ENCODE results near the gene DENND1B.

Gene DENND1B

DNA sequence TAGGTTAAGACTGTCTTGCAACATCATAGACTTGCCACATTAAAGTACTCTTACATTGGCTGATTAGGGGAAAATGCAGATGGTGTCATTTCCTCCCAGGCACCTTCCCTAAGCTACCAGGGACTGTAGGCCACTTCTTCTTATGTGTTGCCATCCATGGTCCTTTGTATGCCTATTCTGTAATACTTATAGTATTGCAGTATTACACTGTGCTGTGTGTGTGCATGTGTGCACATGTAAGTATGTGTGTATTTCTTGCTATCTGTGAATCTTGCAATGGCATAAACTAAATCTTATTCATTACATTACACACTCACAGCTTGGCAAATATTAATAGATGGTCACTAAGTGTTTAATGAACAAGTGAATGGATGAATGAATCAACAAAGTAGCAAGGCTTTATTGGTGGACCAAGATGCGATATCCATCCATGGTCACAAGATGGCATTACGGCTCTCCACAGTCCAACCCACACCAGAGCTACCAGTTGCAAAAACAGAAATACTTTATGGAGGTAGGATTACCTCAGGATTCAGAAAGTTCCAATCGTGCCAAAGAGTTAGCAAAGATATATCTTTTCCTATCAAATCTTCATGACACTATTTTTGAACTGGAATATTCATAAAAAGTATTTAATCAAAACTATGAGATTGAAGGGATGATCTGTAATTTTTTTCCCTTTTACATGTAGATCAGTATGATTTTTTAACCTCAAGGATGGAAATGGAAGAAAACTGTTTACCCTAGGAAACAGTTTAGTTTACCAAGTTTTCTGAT lies 160.2 kb downstream of the DENND1B start:
- no peak overlapping the region for H3K4me3 ChIP-seq (ENCODE audit: low read length)
- no peaks in the 10 kb centered on the region for H3K9me3 ChIP-seq (ENCODE audit: control insufficient read depth, insufficient read depth, low read length)
- no peaks in the 10 kb centered on the region for H3K27me3 ChIP-seq (ENCODE audit: control insufficient read depth, insufficient read depth, low read length)
- peak; percentile 18 for DNase-seq (ENCODE audit: low read depth, low spot score)
- H3K36me3 ChIP-seq (ENCODE audit: control insufficient read depth, insufficient read depth, low read length) = no peaks in the 10 kb centered on the region
- H3K4me1 ChIP-seq (ENCODE audit: control insufficient read depth, insufficient read depth, low read length) = no peaks in the 10 kb centered on the region
- no peak overlapping the region for H3K27ac ChIP-seq (ENCODE audit: low read length)
- WGBS (ENCODE audit: insufficient coverage, insufficient read length) = no CpG with 5 or more reads among the region's 3 CpGs

DNA sequence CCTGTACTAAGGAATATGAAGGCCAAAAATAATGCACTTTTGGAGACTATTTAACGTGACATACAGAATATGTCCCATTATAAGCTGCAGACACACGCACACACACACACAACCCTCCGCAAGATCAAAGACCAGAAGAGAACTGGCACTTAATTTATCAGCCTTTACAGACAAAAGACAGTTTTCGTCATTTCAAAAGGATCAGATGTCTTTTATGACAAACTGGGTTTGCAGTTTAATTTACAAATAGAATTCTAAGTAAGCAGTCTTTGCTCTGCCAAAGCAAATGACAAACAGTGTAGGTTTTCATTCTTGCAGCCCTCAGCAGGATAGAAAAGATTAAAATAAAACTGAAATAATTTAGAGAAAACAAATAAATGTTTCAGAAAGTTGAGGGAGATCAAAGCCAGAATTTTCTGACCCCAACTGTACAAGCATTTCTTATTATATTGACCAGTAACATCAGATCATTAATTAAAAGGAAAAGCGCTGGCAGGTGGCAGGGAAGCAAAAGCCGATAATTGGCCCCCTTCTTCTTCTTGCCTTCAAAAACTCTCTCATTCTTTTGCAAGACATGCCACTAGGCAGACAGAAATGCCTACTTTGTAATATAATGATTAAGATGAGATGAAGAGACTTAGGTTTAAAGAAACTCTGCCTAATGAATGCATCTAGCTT lies 169.0 kb downstream of the DENND1B start:
- no peak overlapping the region for H3K27ac ChIP-seq (ENCODE audit: low read length)
- WGBS (ENCODE audit: insufficient coverage, insufficient read length) = no CpG with 5 or more reads among the region's 6 CpGs
- H3K36me3 ChIP-seq (ENCODE audit: control insufficient read depth, insufficient read depth, low read length) = no peaks in the 10 kb centered on the region
- no peaks in the 10 kb centered on the region for H3K9me3 ChIP-seq (ENCODE audit: control insufficient read depth, insufficient read depth, low read length)
- DNase-seq (ENCODE audit: low read depth, low spot score) = no peak
- no peaks in the 10 kb centered on the region for H3K27me3 ChIP-seq (ENCODE audit: control insufficient read depth, insufficient read depth, low read length)
- no peak overlapping the region for H3K4me3 ChIP-seq (ENCODE audit: low read length)
- no peaks in the 10 kb centered on the region for H3K4me1 ChIP-seq (ENCODE audit: control insufficient read depth, insufficient read depth, low read length)

DNA sequence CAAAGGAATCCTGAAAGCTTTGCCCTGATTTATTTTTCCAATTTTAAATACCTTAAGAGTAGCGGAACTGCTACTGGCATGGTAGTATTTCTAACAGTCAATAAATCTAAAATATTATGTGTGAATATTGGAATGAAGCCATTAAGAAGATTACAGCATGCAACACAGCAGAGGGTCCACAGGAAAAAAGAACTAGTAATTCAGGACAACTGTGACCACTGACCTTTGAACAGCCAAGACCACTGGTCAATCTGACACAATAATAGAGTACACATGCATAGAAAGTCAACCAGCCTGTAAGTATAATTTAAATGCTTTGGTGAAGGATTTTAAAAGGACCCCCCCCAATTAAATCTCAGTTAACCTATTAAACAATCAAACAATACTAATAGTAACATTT lies 171.0 kb downstream of the DENND1B start:
- H3K4me1 ChIP-seq (ENCODE audit: control insufficient read depth, insufficient read depth, low read length) = no peaks in the 10 kb centered on the region
- no peak for DNase-seq (ENCODE audit: low read depth, low spot score)
- no peaks in the 10 kb centered on the region for H3K27me3 ChIP-seq (ENCODE audit: control insufficient read depth, insufficient read depth, low read length)
- no peak overlapping the region for H3K27ac ChIP-seq (ENCODE audit: low read length)
- no peak overlapping the region for H3K4me3 ChIP-seq (ENCODE audit: low read length)
- no peaks in the 10 kb centered on the region for H3K9me3 ChIP-seq (ENCODE audit: control insufficient read depth, insufficient read depth, low read length)
- WGBS (ENCODE audit: insufficient coverage, insufficient read length) = no CpG with 5 or more reads among the region's 1 CpG
- no peaks in the 10 kb centered on the region for H3K36me3 ChIP-seq (ENCODE audit: control insufficient read depth, insufficient read depth, low read length)

DNA sequence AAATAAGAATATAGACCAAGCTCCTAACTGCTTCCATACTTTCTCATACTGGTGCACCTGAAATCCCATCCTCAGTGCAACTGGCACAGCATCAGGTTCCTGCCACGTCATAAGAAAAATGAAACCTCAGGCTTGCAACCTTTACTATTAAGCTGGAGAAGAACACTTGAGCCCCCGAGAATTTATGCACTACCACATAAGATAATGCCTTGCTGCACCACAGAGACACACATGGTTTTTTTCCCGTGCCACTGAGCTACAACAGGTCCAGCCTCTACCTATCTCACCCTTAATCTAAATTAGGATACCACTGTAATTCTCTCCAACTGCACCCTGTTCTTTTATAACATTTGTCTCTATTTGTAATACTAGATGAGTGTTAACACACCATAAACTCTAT lies 174.5 kb downstream of the DENND1B start:
- no CpG with 5 or more reads among the region's 3 CpGs for WGBS (ENCODE audit: insufficient coverage, insufficient read length)
- Histone ChIP-seq H3K4me1 (ENCODE audit: control insufficient read depth, insufficient read depth, low read length) (no peaks in the 10 kb centered on the region), H3K4me3 (ENCODE audit: low read length) (no peak overlapping the region), H3K9me3 (ENCODE audit: control insufficient read depth, insufficient read depth, low read length) (no peaks in the 10 kb centered on the region), H3K27me3 (ENCODE audit: control insufficient read depth, insufficient read depth, low read length) (no peaks in the 10 kb centered on the region), H3K36me3 (ENCODE audit: control insufficient read depth, insufficient read depth, low read length) (no peaks in the 10 kb centered on the region), H3K27ac (ENCODE audit: low read length) (no peak overlapping the region)
- no peak for DNase-seq (ENCODE audit: low read depth, low spot score)

DNA sequence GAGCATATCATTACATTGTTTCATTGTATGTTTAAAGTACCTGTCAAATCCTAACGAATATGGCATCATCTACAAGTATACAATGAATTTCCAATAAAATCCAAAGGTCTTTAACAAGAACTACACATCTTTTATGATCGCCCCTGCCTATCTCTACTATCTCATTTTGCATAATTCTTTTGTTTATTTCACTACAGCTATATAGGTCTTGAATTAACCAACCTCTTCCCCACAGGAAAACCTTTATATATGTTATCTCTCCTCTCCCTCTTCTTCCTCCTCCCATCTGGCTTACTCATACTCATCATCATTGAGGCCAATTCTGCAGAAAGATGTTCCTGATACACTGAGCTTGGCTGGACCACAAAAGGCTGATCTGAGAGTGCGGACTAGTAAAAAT lies 175.5 kb downstream of the DENND1B start:
- DNase-seq (ENCODE audit: low read depth, low spot score) = no peak
- no CpG with 5 or more reads among the region's 3 CpGs for WGBS (ENCODE audit: insufficient coverage, insufficient read length)
- Histone ChIP-seq H3K27ac (ENCODE audit: low read length) (no peak overlapping the region), H3K4me3 (ENCODE audit: low read length) (no peak overlapping the region), H3K27me3 (ENCODE audit: control insufficient read depth, insufficient read depth, low read length) (no peaks in the 10 kb centered on the region), H3K36me3 (ENCODE audit: control insufficient read depth, insufficient read depth, low read length) (no peaks in the 10 kb centered on the region), H3K4me1 (ENCODE audit: control insufficient read depth, insufficient read depth, low read length) (peaks cover 2% of the 10 kb centered on the region; the same call in 1 of the 2 replicates), H3K9me3 (ENCODE audit: control insufficient read depth, insufficient read depth, low read length) (no peaks in the 10 kb centered on the region)

DNA sequence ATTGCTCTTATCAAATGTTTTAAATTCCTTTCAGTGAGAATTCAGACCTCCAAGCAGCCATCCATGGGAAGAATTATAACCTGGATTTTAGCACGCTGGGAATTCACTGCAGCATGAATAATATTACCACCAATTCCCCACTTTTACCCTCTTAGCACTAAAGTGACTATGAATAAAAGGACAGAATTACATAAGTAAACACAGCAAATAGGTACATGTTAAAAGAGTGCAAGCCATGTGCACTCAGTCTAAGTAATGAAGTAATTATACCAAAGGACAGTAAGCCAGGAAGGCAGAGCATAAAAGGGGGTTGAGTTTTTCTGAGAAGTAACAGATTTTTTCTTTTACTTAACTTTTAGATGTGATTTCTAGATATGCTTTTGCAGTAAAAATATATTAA lies 176.3 kb downstream of the DENND1B start:
- H3K4me3 ChIP-seq (ENCODE audit: low read length) = no peak overlapping the region
- peaks cover 2% of the 10 kb centered on the region; the same call in 1 of the 2 replicates for H3K4me1 ChIP-seq (ENCODE audit: control insufficient read depth, insufficient read depth, low read length)
- H3K27ac ChIP-seq (ENCODE audit: low read length) = no peak overlapping the region
- no peaks in the 10 kb centered on the region for H3K9me3 ChIP-seq (ENCODE audit: control insufficient read depth, insufficient read depth, low read length)
- no CpG with 5 or more reads among the region's 1 CpG for WGBS (ENCODE audit: insufficient coverage, insufficient read length)
- no peaks in the 10 kb centered on the region for H3K36me3 ChIP-seq (ENCODE audit: control insufficient read depth, insufficient read depth, low read length)
- DNase-seq (ENCODE audit: low read depth, low spot score) = no peak
- no peaks in the 10 kb centered on the region for H3K27me3 ChIP-seq (ENCODE audit: control insufficient read depth, insufficient read depth, low read length)

DNA sequence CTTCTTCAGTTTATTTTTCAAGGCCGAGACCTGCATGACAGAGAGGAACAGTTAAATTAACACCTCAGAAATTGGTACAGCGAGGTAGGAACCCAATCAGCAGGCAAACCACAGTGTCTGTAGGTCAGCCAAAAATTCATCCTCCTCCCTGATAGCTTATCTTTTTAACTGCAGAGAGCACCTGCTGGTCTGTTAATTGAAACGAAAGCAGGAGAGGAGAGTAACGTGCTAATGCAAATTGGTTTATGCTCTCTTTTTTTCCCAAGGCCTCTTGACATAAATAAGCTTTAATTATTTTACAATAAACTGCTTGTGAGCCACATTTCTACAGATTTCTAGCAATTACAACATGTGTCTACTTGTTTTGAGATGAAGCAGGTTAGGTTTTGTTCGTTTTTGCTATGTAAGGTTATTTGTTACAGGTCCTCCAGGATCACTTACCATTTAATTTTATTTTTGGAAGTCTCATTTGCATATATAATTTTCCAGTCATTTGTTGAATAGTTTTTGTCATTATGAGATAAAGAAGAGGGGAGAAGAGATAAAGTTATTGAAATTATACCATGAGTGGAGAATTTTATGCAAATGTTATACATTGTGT lies 179.9 kb downstream of the DENND1B start:
- no peaks in the 10 kb centered on the region for H3K27me3 ChIP-seq (ENCODE audit: control insufficient read depth, insufficient read depth, low read length)
- no peak overlapping the region for H3K27ac ChIP-seq (ENCODE audit: low read length)
- H3K4me3 ChIP-seq (ENCODE audit: low read length) = no peak overlapping the region
- H3K36me3 ChIP-seq (ENCODE audit: control insufficient read depth, insufficient read depth, low read length) = no peaks in the 10 kb centered on the region
- no CpG with 5 or more reads among the region's 5 CpGs for WGBS (ENCODE audit: insufficient coverage, insufficient read length)
- H3K9me3 ChIP-seq (ENCODE audit: control insufficient read depth, insufficient read depth, low read length) = no peaks in the 10 kb centered on the region
- DNase-seq (ENCODE audit: low read depth, low spot score) = no peak
- peaks cover 2% of the 10 kb centered on the region; the same call in 1 of the 2 replicates for H3K4me1 ChIP-seq (ENCODE audit: control insufficient read depth, insufficient read depth, low read length)

DNA sequence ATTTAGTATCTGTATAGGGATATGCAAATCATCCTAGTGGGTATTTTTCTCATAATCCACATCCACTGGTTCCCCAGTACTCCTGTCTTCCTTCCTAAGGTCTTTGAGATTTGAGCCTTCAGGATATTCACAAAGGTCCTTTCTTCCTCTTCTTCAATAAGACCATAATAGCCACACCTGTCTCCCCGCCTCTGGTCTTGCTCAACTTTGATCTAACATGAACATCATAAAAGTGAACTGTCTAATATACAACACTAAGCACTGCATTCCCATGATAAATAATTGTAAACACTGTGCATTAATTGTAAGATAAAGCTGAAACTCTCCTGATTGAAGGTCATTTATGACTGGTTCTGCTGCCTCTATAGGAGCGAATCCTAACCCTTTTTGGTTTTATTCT lies 184.6 kb downstream of the DENND1B start:
- DNase-seq (ENCODE audit: low read depth, low spot score) = no peak
- Histone ChIP-seq H3K27me3 (ENCODE audit: control insufficient read depth, insufficient read depth, low read length) (no peaks in the 10 kb centered on the region), H3K36me3 (ENCODE audit: control insufficient read depth, insufficient read depth, low read length) (no peaks in the 10 kb centered on the region), H3K4me3 (ENCODE audit: low read length) (no peak overlapping the region), H3K4me1 (ENCODE audit: control insufficient read depth, insufficient read depth, low read length) (peaks cover 2% of the 10 kb centered on the region; the same call in 1 of the 2 replicates), H3K27ac (ENCODE audit: low read length) (no peak overlapping the region), H3K9me3 (ENCODE audit: control insufficient read depth, insufficient read depth, low read length) (no peaks in the 10 kb centered on the region)
- no CpG with 5 or more reads among the region's 2 CpGs for WGBS (ENCODE audit: insufficient coverage, insufficient read length)

DNA sequence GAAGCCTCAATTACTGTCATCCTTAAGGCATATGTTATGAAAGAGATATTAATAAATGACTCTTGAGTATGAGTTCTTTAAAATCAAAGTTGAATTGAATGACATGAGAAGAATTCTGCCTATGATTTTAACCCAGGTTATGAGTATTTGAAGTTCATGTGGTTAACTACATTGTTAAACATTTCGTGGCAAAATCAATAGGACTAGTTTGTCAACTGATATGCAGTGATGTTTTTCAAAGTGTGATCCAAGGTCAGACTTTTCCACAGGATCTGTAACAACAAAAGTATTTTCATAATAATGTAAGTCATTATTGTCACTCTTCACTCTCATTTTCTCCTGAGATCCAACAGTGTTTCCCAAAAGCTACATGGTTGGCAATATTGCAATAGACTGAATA lies 189.5 kb downstream of the DENND1B start:
- no peaks in the 10 kb centered on the region for H3K4me1 ChIP-seq (ENCODE audit: control insufficient read depth, insufficient read depth, low read length)
- H3K27me3 ChIP-seq (ENCODE audit: control insufficient read depth, insufficient read depth, low read length) = no peaks in the 10 kb centered on the region
- H3K36me3 ChIP-seq (ENCODE audit: control insufficient read depth, insufficient read depth, low read length) = no peaks in the 10 kb centered on the region
- H3K4me3 ChIP-seq (ENCODE audit: low read length) = no peak overlapping the region
- no CpG with 5 or more reads among the region's 1 CpG for WGBS (ENCODE audit: insufficient coverage, insufficient read length)
- no peak for DNase-seq (ENCODE audit: low read depth, low spot score)
- no peak overlapping the region for H3K27ac ChIP-seq (ENCODE audit: low read length)
- no peaks in the 10 kb centered on the region for H3K9me3 ChIP-seq (ENCODE audit: control insufficient read depth, insufficient read depth, low read length)

DNA sequence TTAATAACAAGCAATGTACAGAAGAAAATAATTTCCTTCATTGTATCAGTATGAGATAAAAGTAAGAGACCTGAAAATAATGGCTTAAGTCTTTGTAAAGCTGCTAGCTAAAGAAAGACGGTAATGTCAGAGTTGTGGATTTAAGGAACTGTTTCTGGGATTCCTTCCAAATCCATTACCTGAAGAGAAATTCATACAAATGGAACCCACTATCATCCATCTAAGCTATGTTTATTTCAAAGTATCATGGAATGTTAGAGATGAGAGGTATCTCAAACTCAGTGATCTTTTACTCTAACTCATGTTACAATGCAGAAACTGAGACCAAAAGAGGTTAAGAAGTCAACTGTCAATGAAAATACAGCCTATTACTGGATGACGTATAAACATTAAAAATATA lies 197.7 kb downstream of the DENND1B start:
- no peaks in the 10 kb centered on the region for H3K36me3 ChIP-seq (ENCODE audit: control insufficient read depth, insufficient read depth, low read length)
- H3K4me1 ChIP-seq (ENCODE audit: control insufficient read depth, insufficient read depth, low read length) = no peaks in the 10 kb centered on the region
- no peak overlapping the region for H3K4me3 ChIP-seq (ENCODE audit: low read length)
- no peak overlapping the region for H3K27ac ChIP-seq (ENCODE audit: low read length)
- no peaks in the 10 kb centered on the region for H3K9me3 ChIP-seq (ENCODE audit: control insufficient read depth, insufficient read depth, low read length)
- WGBS (ENCODE audit: insufficient coverage, insufficient read length) = no CpG with 5 or more reads among the region's 2 CpGs
- DNase-seq (ENCODE audit: low read depth, low spot score) = no peak
- H3K27me3 ChIP-seq (ENCODE audit: control insufficient read depth, insufficient read depth, low read length) = no peaks in the 10 kb centered on the region
